ENCODE measurements around the gene EIF2AK3. TPM values are rescaled to one million over a fixed set of nuclear protein-coding genes. Genes with fewer than 3 reads are reported as not detected.

Gene EIF2AK3
- total and polyA plus RNA-seq, 2 donors (not counting 1 experiment from before 2014, with no cell fraction given) = 40.2 to 57.9 TPM

DNA sequence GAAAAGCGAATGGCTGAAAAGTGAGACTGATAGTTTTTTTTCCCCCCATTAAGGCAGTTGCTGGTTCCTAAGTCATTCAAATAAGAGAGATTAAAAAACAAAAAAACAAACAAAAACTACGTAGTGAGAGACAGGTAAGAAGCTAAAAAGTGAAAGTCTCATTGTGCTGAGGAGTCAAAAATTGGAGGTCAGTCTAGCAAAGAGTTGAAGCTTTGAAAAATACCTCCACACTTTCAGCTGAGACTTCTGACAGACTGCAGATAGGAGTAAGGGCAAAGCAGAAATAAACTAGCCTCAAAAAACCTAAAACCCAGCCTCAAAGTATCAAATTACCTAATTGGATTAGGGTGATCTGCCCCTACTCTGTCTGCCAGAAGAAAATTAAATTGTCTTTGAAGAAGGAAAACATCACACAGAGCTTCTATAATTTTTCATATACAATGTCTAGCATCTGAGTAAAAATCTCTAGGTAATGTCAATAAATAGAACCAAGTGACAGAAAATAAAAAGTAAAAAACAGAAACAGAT, 10.9 kb upstream of the EIF2AK3 start:
- Mint-ChIP-seq H3K4me3 (no peak overlapping the region), H3K9me3 (ENCODE audit: insufficient read depth) (no peaks in the 10 kb centered on the region), H3K27me3 (peaks cover 4% of the 10 kb centered on the region), H3K27ac (no peak overlapping the region), H3K4me1 (no peaks in the 10 kb centered on the region)
- H2AFZ ChIP-seq (ENCODE audit: insufficient read depth, low read depth, low read length, poor library complexity, severe bottlenecking) = no peak overlapping the region
- CTCF ChIA-PET = interaction anchor here (0.7 kb wide), 1 partner anchor 47 kb away, joined by 3 read pairs; no protein-coding TSS in a partner anchor
- H3K4me3 ChIP-seq (ENCODE audit: control extremely low read depth in 1 of 5, extremely low read depth in 1 of 5, insufficient read depth in 1 of 5, low read depth in 2 of 5, low read length in 4 of 5) = no peak overlapping the region
- no CpG with 5 or more reads among the region's 2 CpGs for WGBS (ENCODE audit: insufficient coverage)
- peaks cover 0 to 6% (median 4%) of the 10 kb centered on the region in 4 experiments for H3K27me3 ChIP-seq (replicated peaks in 1 of 4; ENCODE audit: control extremely low read depth in 1 of 4, control insufficient read depth in 3 of 4, insufficient read depth in 4 of 4, low read length in 3 of 4)
- H3K79me2 ChIP-seq (ENCODE audit: control insufficient read depth, insufficient read depth, low read length) = no peaks in the 10 kb centered on the region
- no peak for TF ChIP-seq EZH2 (IDR thresholded peaks at IDR 0.05; ENCODE audit: borderline replicate concordance, insufficient read depth, low read depth, low read length, poor library complexity, severe bottlenecking)
- TF ChIP-seq, protein P1, sequence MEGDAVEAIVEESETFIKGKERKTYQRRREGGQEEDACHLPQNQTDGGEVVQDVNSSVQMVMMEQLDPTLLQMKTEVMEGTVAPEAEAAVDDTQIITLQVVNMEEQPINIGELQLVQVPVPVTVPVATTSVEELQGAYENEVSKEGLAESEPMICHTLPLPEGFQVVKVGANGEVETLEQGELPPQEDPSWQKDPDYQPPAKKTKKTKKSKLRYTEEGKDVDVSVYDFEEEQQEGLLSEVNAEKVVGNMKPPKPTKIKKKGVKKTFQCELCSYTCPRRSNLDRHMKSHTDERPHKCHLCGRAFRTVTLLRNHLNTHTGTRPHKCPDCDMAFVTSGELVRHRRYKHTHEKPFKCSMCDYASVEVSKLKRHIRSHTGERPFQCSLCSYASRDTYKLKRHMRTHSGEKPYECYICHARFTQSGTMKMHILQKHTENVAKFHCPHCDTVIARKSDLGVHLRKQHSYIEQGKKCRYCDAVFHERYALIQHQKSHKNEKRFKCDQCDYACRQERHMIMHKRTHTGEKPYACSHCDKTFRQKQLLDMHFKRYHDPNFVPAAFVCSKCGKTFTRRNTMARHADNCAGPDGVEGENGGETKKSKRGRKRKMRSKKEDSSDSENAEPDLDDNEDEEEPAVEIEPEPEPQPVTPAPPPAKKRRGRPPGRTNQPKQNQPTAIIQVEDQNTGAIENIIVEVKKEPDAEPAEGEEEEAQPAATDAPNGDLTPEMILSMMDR (IDR thresholded peaks at IDR 0.05) = no peak
- H3K27ac ChIP-seq (ENCODE audit: low read length in 2 of 2) = no peak overlapping the region
- H3K4me2 ChIP-seq (replicated peaks; ENCODE audit: low read depth, low read length, poor library complexity, severe bottlenecking) = no peak overlapping the region
- no peak overlapping the region for H3K9ac ChIP-seq (ENCODE audit: low read length)
- intact Hi-C loops (cut with micrococcal nuclease) = no loop called here
- H4K20me1 ChIP-seq (ENCODE audit: control insufficient read depth, insufficient read depth, low read length, poor library complexity, severe bottlenecking) = no peaks in the 10 kb centered on the region
- H3K4me1 ChIP-seq (ENCODE audit: control insufficient read depth in 2 of 2, insufficient read depth in 2 of 2, low read length in 2 of 2) = no peaks in the 10 kb centered on the region
- peaks cover 3 to 13% (median 9%) of the 10 kb centered on the region in 3 donors for H3K9me3 ChIP-seq (ENCODE audit: control extremely low read depth in 1 of 3, control insufficient read depth in 2 of 3, insufficient read depth in 1 of 3, low read length in 2 of 3)
- POLR2A ChIA-PET = no interaction called here
- DNase-seq (no peak), ATAC-seq (ENCODE audit: low read depth) (no peak)
- H3K36me3 ChIP-seq (replicated peaks in 1 of 2; ENCODE audit: control extremely low read depth in 1 of 2, control insufficient read depth in 1 of 2, extremely low read depth in 1 of 2, insufficient read depth in 2 of 2, low read length in 1 of 2) = no peaks in the 10 kb centered on the region

DNA sequence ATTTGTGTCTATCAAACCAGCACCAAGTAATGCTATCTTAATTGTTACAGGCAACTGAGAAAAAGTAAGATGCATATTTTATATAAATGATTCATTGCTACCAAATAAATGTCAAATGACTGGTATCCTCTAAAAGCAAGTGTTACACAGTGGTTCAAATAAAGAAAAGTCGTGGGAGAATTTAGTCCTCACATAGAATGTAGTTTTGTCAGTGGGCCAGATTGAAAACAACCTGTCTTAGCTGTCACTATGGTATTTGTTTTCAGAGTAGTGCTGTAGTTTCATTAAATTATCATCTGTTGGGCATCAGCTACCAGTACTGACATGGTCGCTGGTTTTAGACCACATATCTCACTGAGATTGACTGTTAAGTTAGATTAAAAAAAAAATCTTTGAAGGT, 10.2 kb upstream of the EIF2AK3 start:
- H3K27ac ChIP-seq (ENCODE audit: low read length in 2 of 2) = no peak overlapping the region
- no peak for DNase-seq
- no peak overlapping the region for H2AFZ ChIP-seq (ENCODE audit: insufficient read depth, low read depth, low read length, poor library complexity, severe bottlenecking)
- H3K27ac Mint-ChIP-seq = no peak overlapping the region
- H3K4me2 ChIP-seq (replicated peaks; ENCODE audit: low read depth, low read length, poor library complexity, severe bottlenecking) = no peak overlapping the region
- no CpG with 5 or more reads among the region's 2 CpGs for WGBS (ENCODE audit: insufficient coverage)
- ChIA-PET CTCF (no interaction called here), POLR2A (no interaction called here)
- no peak for ATAC-seq (ENCODE audit: low read depth)
- no peak overlapping the region for H3K4me3 Mint-ChIP-seq
- H4K20me1 ChIP-seq (ENCODE audit: control insufficient read depth, insufficient read depth, low read length, poor library complexity, severe bottlenecking) = no peaks in the 10 kb centered on the region
- H3K27me3 Mint-ChIP-seq = peaks cover 4% of the 10 kb centered on the region
- H3K9ac ChIP-seq (ENCODE audit: low read length) = no peak overlapping the region
- H3K9me3 ChIP-seq (ENCODE audit: control extremely low read depth in 1 of 3, control insufficient read depth in 2 of 3, insufficient read depth in 1 of 3, low read length in 2 of 3) = peaks cover 3 to 13% (median 9%) of the 10 kb centered on the region in 3 donors
- H3K36me3 ChIP-seq (replicated peaks in 1 of 2; ENCODE audit: control extremely low read depth in 1 of 2, control insufficient read depth in 1 of 2, extremely low read depth in 1 of 2, insufficient read depth in 2 of 2, low read length in 1 of 2) = no peaks in the 10 kb centered on the region
- H3K4me1 Mint-ChIP-seq = no peaks in the 10 kb centered on the region
- no peaks in the 10 kb centered on the region for H3K79me2 ChIP-seq (ENCODE audit: control insufficient read depth, insufficient read depth, low read length)
- intact Hi-C loops (cut with micrococcal nuclease) = no loop called here
- peaks cover 0 to 6% (median 4%) of the 10 kb centered on the region in 4 experiments for H3K27me3 ChIP-seq (replicated peaks in 1 of 4; ENCODE audit: control extremely low read depth in 1 of 4, control insufficient read depth in 3 of 4, insufficient read depth in 4 of 4, low read length in 3 of 4)
- H3K4me1 ChIP-seq (ENCODE audit: control insufficient read depth in 2 of 2, insufficient read depth in 2 of 2, low read length in 2 of 2) = no peaks in the 10 kb centered on the region
- H3K9me3 Mint-ChIP-seq (ENCODE audit: insufficient read depth) = no peaks in the 10 kb centered on the region
- H3K4me3 ChIP-seq (ENCODE audit: control extremely low read depth in 1 of 5, extremely low read depth in 1 of 5, insufficient read depth in 1 of 5, low read depth in 2 of 5, low read length in 4 of 5) = no peak overlapping the region
- TF ChIP-seq EZH2 (IDR thresholded peaks at IDR 0.05; ENCODE audit: borderline replicate concordance, insufficient read depth, low read depth, low read length, poor library complexity, severe bottlenecking) = no peak
- TF ChIP-seq, protein P1 (IDR thresholded peaks at IDR 0.05) = no peak
